Right atrium auricular region (tissue), 2 donors: ENCODE measurements around the gene PTCHD4. TPM values are rescaled to one million over a fixed set of nuclear protein-coding genes. Genes with fewer than 3 reads are reported as not detected.

ENCODE experiments used
- DNase-seq: peaks from one replicate; pipeline ENCODE4 v3.0.0-alpha.2; 2019; ENCODE audit warnings: low spot score
- H3K27ac ChIP-seq, 2 donors: fragments of 200-600 bp; sonication (generic); 1 replicate in 1 of 2; 2 replicates in 1 of 2; pipeline ENCODE4 v1.5.1; 2016 to 2019
- H3K27me3 ChIP-seq, 2 donors: fragments of 200-600 bp; sonication (generic); one replicate each; pipeline versions ENCODE4 v1.5.1 to v1.6.0; 2017 to 2019
- H3K36me3 ChIP-seq: fragments of 200-600 bp; sonication (generic); one replicate; pipeline ENCODE4 v1.5.1; 2016
- H3K4me1 ChIP-seq, 2 donors: fragments of 200-600 bp; sonication (generic); one replicate each; pipeline versions ENCODE4 v1.5.1 to v1.6.0; 2017 to 2019
- H3K4me3 ChIP-seq, 2 donors: fragments of 200-600 bp; sonication (generic); 1 replicate in 1 of 2; 2 replicates in 1 of 2; pipeline ENCODE4 v1.5.1; 2017 to 2019; ENCODE audit warnings: mild to moderate bottlenecking in 1 of 2, moderate library complexity in 1 of 2
- H3K9me3 ChIP-seq, 2 donors: fragments of 200-600 bp; sonication (generic); one replicate each; pipeline ENCODE4 v1.5.1; 2019
- CTCF ChIP-seq, 2 donors: fragments of 200-600 bp; sonication (generic); IDR thresholded peaks; one replicate each; pipeline ENCODE4 v1.5.1; 2019; ENCODE audit warnings: antibody characterized with exemption in 2 of 2
- total RNA-seq, 2 donors: library from RNA; depleted of rRNA; stranded (reverse); fragments of >200 nt; gene quantifications; one replicate each; pipeline ENCODE4 v1.1.0, GENCODE V29; 2016

PTCHD4 gene
- total RNA-seq, 2 donors from 2014 or later = 0.51 to 1.0 TPM

GRCh38 chr6:48080227-48081009 lies 30.6 kb downstream of the PTCHD4 start:
- Histone ChIP-seq H3K4me3 (no peak overlapping the region), H3K27me3 (no peaks in the 10 kb centered on the region), H3K27ac (no peak overlapping the region), H3K4me1 (no peaks in the 10 kb centered on the region), H3K36me3 (no peaks in the 10 kb centered on the region), H3K9me3 (no peaks in the 10 kb centered on the region)
- TF ChIP-seq CTCF (IDR thresholded peaks at IDR 0.05) = no peak
- DNase-seq = no peak

- no peak for TF ChIP-seq CTCF (IDR thresholded peaks at IDR 0.05)
- Histone ChIP-seq H3K27ac (no peak overlapping the region), H3K4me1 (no peaks in the 10 kb centered on the region), H3K4me3 (no peak overlapping the region), H3K9me3 (no peaks in the 10 kb centered on the region), H3K27me3 (no peaks in the 10 kb centered on the region), H3K36me3 (no peaks in the 10 kb centered on the region)
- no peak for DNase-seq
Measured at GRCh38 chr6:48078120-48078519, 32.9 kb downstream of the PTCHD4 start.

DNA sequence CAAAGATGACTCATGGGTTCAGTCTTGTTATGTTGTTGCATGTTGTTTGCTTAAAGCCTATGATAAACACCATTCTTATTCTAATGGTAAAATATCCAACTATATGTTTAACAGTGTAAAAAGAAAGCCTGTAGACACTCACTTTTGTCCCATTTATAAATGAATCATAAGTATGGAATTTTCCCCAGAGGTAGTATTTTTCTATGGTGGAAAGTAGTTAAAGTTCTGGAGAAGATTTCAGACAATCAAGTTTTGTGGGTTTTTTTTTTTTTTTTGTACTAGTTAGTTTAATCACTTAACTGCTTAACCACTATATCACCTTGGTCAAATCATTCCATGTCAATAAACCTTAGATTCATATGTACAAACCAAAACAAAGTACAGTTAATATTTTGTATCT lies 35.8 kb downstream of the PTCHD4 start:
- H3K4me3 ChIP-seq = no peak overlapping the region
- no peak for TF ChIP-seq CTCF (IDR thresholded peaks at IDR 0.05)
- no peaks in the 10 kb centered on the region for H3K27me3 ChIP-seq
- no peaks in the 10 kb centered on the region for H3K36me3 ChIP-seq
- H3K4me1 ChIP-seq = no peaks in the 10 kb centered on the region
- H3K27ac ChIP-seq = no peak overlapping the region
- H3K9me3 ChIP-seq = no peaks in the 10 kb centered on the region
- no peak for DNase-seq

GRCh38 chr6:48073976-48074767 lies 36.8 kb downstream of the PTCHD4 start:
- Histone ChIP-seq H3K27me3 (no peaks in the 10 kb centered on the region), H3K36me3 (no peaks in the 10 kb centered on the region), H3K27ac (no peak overlapping the region), H3K9me3 (no peaks in the 10 kb centered on the region), H3K4me3 (no peak overlapping the region), H3K4me1 (peaks cover 0 to 2% of the 10 kb centered on the region in 2 donors)
- no peak for TF ChIP-seq CTCF (IDR thresholded peaks at IDR 0.05)
- no peak for DNase-seq

GRCh38 chr6:48071833-48072232 lies 39.2 kb downstream of the PTCHD4 start:
- no peak for TF ChIP-seq CTCF (IDR thresholded peaks at IDR 0.05)
- H3K9me3 ChIP-seq = no peaks in the 10 kb centered on the region
- peaks cover 0 to 15% of the 10 kb centered on the region in 2 donors for H3K4me1 ChIP-seq
- no peaks in the 10 kb centered on the region for H3K36me3 ChIP-seq
- DNase-seq = no peak
- H3K27me3 ChIP-seq = peaks cover 0 to 5% of the 10 kb centered on the region in 2 donors
- no peak overlapping the region for H3K4me3 ChIP-seq
- H3K27ac ChIP-seq = no peak overlapping the region
